GM19467 (cell line): ENCODE data around the gene CORO7.
"Not testable (repeated sequence)": the region's sequence is repeated elsewhere in the genome, so short reads cannot be mapped to it uniquely, and the experiment has no call there.

Source experiments
- ATAC-seq: cut with Tn5 transposase; IDR thresholded peaks from one replicate; pipeline ENCODE4 v1.9.1; 2021; ENCODE audit warnings: mild to moderate bottlenecking, moderate library complexity; ENCODE audit not compliant: unreplicated experiment

The CORO7 gene

GRCh38 chr16:4358831-4359561 is 57.4 kb downstream of the CORO7 start:
- ATAC-seq: no peak

GRCh38 chr16:4358236-4358635 is 58.2 kb downstream of the CORO7 start:
- ATAC-seq: no peak

GRCh38 chr16:4356820-4357219 is 59.6 kb downstream of the CORO7 start:
- no peak for ATAC-seq

DNA sequence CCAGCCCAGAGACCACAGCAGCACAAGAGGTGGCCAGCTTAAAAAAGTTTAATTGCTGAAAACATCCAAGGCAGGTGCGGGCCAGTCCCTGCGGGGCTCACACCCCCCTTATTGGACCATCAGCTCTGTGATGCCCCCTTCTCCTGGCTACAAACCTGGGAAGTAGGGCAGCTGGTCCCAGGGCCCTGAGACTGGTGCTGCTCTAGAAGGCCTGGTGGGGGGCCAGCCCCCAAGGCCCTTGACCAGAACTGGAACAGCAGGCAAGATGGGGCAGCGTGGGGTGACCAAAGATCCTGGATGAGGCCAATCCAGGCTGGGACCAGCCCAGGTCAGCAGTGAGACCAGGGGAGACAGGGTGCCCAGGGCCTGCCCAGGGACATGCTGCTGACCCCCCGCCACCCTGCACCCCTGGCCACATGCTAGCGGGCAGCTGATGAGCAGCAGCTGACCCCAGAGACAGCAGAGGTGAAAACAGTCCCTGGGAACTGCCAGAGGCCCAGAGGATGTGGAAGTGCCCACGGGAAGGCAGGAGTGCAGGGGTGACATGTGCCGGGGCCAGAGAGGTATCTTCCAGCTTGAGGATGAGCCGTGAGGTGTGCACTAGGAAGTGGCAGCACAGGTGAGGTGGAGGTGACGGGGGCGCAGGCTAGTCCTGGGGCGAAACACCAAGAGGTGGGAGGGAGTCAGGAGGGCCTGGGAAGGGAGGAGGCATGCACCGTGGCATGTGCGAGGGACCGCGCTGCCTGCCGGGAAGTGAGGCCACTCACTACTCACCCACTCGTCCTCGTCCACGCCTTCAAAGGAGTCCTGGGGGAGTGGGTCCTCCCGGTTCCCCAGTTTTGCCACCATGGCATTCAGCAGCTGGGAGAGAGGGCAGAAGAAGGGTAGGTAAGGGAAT is 61.6 kb downstream of the CORO7 start:
- ATAC-seq: no peak

- ATAC-seq: no peak
Observed at GRCh38 chr16:4353675-4354074, 62.7 kb downstream of the CORO7 start.

DNA sequence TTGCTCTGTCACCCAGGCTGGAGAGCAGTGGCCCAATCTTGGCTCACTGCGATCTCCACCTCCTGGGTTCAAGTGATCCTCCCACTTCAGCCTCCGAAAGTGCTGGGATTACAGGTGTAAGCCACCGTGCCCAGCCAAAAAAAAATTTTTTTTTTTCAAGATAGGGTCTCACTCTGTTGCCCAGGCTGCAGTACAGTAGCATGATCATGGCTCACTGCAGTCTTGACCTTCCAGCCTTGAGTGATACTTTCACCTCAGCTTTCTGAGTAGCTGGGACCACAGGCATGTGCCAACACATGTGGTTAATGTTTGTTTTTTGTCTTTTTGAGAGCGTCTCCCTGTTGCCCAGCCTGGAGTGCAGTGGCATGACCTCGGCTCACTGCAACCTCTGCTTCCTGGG is 63.6 kb downstream of the CORO7 start:
- ATAC-seq: no peak

- ATAC-seq: no peak
Observed at GRCh38 chr16:4351880-4352279, 64.5 kb downstream of the CORO7 start.

- peak; percentile 81 for ATAC-seq
Observed at GRCh38 chr16:4350787-4351659, 65.4 kb downstream of the CORO7 start, which contains the start of gene PAM16. Gene PAM16, minus strand, starts transcription at chr16:4351321. Its CDS starts 87 bp downstream, at chr16:4351234.

DNA sequence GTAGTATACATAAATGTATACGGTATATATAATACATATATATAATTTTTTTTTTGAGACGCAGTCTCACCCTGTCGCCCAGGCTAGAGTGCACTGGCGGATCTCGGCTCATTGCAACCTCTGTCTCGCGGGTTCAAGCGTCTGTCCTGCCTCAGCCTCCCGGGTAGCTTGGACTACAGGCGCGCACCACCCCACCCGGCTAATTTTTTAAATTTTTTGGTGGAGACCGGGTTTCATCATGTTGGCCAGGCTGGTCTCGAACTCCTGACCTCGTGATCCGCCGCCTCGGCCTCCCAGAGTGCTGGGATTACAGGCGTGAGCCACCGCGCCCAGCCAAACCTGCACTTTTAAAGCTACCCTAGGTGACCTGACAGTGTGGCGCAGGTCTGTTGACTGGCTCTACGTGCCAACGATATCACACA is 66.0 kb downstream of the CORO7 start:
- ATAC-seq: no peak

DNA sequence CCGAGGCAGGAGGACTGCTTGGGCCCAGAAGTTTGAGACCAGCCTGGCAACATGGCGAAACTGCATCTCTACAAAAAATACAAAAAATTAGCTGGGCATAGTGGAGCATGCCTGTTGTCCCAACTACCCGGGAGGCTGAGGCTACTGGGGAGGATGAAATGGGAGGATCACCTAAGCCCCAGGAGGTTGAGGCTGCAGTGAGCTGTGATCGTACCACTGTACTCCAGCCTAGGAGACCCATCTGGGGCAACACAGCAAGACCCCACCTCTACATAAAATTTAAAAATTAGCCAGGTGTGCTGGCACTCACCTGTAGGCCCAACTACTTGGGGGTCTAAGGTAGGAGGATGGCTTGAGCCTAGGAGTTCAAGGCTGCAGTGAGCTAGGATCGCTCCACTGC is 67.1 kb downstream of the CORO7 start:
- no peak for ATAC-seq

GRCh38 chr16:4347765-4348509 is 68.5 kb downstream of the CORO7 start:
- ATAC-seq: no peak

DNA sequence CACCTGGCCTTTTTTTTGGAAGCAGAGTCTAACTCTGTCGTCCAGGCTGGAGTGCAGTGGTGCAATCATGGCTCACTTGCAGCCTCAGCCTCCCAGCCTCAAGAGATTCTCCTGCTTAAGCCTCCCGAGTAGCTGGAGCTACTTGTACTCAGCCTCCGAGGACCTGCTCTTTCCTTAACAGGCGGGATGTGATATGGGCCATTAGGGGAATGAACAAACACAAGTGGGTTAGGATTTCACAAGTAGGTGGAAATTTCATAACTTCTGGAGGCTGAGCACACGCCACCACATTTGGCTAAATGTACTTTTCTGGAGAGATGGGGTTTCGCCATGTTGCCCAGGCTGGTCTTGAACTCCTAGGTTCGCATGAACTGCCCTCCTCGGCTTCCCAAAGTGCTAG is 69.4 kb downstream of the CORO7 start:
- ATAC-seq: no peak

GRCh38 chr16:4345836-4346781 is 70.3 kb downstream of the CORO7 start:
- no peak for ATAC-seq

GRCh38 chr16:4344983-4345835 is 71.2 kb downstream of the CORO7 start:
- no peak for ATAC-seq

- not testable (repeated sequence) for ATAC-seq
Observed at GRCh38 chr16:4344300-4344982, 72.0 kb downstream of the CORO7 start.

DNA sequence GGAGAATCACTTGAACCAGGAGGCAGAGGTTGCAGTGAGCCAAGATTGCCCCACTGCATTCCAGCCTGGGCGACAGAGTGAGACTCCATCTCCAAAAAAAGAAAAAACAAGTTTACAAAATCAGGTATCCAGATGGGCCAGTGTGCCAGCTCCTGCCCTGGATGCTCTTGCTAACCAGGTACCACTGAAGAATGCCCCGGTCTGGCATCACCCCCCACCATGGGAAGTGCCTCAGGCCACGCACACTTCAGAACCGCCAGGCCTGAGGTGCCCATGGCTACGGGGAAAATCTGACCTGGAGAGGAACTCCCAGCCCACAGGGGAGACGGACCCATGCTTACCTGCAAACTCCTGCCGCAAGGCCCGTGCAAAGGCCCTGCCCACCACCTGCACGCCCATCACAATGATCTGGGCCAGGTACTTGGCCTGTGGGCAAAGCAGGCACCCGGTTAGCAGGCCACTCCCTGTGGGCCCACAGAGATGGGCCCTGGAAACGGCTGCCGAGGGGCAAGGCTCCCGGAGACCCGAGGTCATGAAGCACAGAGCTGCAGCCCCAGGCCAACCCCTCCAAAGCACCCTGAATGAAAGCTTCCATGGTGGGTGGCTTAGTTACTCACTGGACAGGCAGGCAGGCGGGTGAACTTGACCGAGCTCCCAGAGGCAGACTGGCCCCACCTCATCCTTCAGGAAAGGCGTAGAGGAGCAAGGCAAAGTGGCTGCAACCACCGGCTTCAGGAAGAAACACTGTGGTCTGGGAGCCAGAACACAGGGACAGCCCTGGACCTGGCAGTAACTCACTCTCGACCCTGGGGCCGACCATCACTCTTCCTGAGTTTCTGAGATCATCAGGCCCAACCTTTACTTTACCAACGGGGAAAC is 73.3 kb downstream of the CORO7 start:
- ATAC-seq: no peak

GRCh38 chr16:4341250-4341649 is 75.1 kb downstream of the CORO7 start:
- no peak for ATAC-seq
